ENCODE results near the gene TGFBR3.
A peak's percentile ranks its signal among the peaks of the same experiment; 100 is the strongest.

TGFBR3 gene

DNA sequence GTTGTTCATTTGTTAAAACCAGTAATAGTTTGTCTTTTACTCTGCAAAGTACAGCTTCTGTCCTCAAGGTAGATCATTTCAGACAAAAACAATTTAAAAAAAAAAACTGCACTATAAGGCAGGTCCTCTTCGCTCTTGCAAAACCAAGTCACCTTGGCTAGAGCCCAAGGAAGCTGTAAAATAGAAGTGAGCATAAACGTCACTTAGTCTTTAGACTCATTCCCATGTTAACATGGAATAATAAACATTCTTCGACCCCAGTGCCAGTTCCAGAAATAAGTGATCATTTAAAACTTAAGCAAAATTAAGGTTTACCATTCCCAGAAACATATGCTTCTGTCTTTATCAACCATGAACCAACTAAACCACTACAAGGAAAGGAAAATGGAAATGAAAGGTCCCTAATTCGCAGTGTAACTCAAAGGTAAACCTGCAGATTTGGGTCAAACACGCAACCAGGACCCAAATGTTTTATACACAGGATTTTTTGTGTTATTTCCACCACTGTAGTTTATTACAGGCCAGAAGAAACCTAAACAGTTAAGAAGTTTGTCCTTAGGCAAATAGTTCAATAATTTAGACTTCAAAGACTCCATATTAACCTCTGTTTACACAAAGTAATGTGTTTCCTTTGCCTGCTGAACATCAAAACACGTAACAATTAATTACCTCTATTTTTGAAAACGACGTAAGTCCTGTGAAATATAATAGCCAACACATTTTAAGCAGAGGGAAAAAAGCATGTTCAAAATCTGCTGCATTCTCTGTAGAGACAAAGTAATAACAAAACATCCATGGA, 54.6 kb downstream of the TGFBR3 start (continued):
- TF ChIP-seq OSR2 (tag by site-specific recombination; IDR thresholded peaks at IDR 0.05) (peak; percentile 22; the same call in 1 of the 2 replicates), ZNF202 (tag by site-specific recombination; IDR thresholded peaks at IDR 0.05; ENCODE audit: borderline replicate concordance) (no peak), ZBTB8A (tag by site-specific recombination; IDR thresholded peaks at IDR 0.05) (no peak), ZNF76 (tag by site-specific recombination; IDR thresholded peaks at IDR 0.05; ENCODE audit: borderline replicate concordance, low read depth) (no peak), KLF7 (tag by site-specific recombination; IDR thresholded peaks at IDR 0.05; ENCODE audit: borderline replicate concordance) (no peak), ZNF266 (tag by site-specific recombination; IDR thresholded peaks at IDR 0.05; ENCODE audit: low read depth) (no peak), ZNF404 (tag by site-specific recombination; IDR thresholded peaks at IDR 0.05) (no peak), ZNF837 (tag by site-specific recombination; IDR thresholded peaks at IDR 0.05) (no peak), ZNF248 (tag by site-specific recombination; IDR thresholded peaks at IDR 0.05) (no peak), SCRT2 (tag by site-specific recombination; IDR thresholded peaks at IDR 0.05) (no peak), ZNF664 (tag by site-specific recombination; IDR thresholded peaks at IDR 0.05) (peak; percentile 97), GLIS1 (tag by site-specific recombination; IDR thresholded peaks at IDR 0.05) (no peak), ZNF701 (tag by site-specific recombination; IDR thresholded peaks at IDR 0.05) (no peak), ZSCAN23 (tag by site-specific recombination; IDR thresholded peaks at IDR 0.05) (no peak), ZBTB7A (tag by site-specific recombination; IDR thresholded peaks at IDR 0.05; ENCODE audit: low read depth) (no peak), ZNF211 (tag by site-specific recombination; IDR thresholded peaks at IDR 0.05; ENCODE audit: low read depth) (no peak), ZNF366 (tag by site-specific recombination; conservative IDR thresholded peaks at IDR 0.05) (peak; percentile 52; the same call in 1 of the 2 replicates), SCRT1 (tag by site-specific recombination; IDR thresholded peaks at IDR 0.05; ENCODE audit: borderline replicate concordance) (no peak), ZNF423 (tag by site-specific recombination; IDR thresholded peaks at IDR 0.05) (no peak), ZNF10 (tag by site-specific recombination; IDR thresholded peaks at IDR 0.05) (peak; percentile 86), ZEB2 (tag by site-specific recombination; IDR thresholded peaks at IDR 0.05) (no peak), ZXDB (tag by site-specific recombination; IDR thresholded peaks at IDR 0.05) (peak; percentile 52; the same call in 1 of the 2 replicates), ZNF37A (tag by site-specific recombination; IDR thresholded peaks at IDR 0.05) (no peak)
- TF ChIP-seq, protein P1, sequence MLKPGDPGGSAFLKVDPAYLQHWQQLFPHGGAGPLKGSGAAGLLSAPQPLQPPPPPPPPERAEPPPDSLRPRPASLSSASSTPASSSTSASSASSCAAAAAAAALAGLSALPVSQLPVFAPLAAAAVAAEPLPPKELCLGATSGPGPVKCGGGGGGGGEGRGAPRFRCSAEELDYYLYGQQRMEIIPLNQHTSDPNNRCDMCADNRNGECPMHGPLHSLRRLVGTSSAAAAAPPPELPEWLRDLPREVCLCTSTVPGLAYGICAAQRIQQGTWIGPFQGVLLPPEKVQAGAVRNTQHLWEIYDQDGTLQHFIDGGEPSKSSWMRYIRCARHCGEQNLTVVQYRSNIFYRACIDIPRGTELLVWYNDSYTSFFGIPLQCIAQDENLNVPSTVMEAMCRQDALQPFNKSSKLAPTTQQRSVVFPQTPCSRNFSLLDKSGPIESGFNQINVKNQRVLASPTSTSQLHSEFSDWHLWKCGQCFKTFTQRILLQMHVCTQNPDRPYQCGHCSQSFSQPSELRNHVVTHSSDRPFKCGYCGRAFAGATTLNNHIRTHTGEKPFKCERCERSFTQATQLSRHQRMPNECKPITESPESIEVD (tag by site-specific recombination; IDR thresholded peaks at IDR 0.05): peak; percentile 76
- TF ChIP-seq, protein P2, sequence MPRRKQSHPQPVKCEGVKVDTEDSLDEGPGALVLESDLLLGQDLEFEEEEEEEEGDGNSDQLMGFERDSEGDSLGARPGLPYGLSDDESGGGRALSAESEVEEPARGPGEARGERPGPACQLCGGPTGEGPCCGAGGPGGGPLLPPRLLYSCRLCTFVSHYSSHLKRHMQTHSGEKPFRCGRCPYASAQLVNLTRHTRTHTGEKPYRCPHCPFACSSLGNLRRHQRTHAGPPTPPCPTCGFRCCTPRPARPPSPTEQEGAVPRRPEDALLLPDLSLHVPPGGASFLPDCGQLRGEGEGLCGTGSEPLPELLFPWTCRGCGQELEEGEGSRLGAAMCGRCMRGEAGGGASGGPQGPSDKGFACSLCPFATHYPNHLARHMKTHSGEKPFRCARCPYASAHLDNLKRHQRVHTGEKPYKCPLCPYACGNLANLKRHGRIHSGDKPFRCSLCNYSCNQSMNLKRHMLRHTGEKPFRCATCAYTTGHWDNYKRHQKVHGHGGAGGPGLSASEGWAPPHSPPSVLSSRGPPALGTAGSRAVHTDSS (tag by site-specific recombination; IDR thresholded peaks at IDR 0.05): no peak
- TF ChIP-seq, protein P3, sequence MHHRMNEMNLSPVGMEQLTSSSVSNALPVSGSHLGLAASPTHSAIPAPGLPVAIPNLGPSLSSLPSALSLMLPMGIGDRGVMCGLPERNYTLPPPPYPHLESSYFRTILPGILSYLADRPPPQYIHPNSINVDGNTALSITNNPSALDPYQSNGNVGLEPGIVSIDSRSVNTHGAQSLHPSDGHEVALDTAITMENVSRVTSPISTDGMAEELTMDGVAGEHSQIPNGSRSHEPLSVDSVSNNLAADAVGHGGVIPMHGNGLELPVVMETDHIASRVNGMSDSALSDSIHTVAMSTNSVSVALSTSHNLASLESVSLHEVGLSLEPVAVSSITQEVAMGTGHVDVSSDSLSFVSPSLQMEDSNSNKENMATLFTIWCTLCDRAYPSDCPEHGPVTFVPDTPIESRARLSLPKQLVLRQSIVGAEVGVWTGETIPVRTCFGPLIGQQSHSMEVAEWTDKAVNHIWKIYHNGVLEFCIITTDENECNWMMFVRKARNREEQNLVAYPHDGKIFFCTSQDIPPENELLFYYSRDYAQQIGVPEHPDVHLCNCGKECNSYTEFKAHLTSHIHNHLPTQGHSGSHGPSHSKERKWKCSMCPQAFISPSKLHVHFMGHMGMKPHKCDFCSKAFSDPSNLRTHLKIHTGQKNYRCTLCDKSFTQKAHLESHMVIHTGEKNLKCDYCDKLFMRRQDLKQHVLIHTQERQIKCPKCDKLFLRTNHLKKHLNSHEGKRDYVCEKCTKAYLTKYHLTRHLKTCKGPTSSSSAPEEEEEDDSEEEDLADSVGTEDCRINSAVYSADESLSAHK (tag by site-specific recombination; IDR thresholded peaks at IDR 0.05): no peak
- TF ChIP-seq, protein P4, sequence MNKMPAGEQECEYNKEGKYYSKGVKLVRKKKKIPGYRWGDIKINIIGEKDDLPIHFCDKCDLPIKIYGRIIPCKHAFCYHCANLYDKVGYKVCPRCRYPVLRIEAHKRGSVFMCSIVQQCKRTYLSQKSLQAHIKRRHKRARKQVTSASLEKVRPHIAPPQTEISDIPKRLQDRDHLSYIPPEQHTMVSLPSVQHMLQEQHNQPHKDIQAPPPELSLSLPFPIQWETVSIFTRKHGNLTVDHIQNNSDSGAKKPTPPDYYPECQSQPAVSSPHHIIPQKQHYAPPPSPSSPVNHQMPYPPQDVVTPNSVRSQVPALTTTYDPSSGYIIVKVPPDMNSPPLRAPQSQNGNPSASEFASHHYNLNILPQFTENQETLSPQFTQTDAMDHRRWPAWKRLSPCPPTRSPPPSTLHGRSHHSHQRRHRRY (tag by site-specific recombination; IDR thresholded peaks at IDR 0.05): no peak
- TF ChIP-seq, protein P5, sequence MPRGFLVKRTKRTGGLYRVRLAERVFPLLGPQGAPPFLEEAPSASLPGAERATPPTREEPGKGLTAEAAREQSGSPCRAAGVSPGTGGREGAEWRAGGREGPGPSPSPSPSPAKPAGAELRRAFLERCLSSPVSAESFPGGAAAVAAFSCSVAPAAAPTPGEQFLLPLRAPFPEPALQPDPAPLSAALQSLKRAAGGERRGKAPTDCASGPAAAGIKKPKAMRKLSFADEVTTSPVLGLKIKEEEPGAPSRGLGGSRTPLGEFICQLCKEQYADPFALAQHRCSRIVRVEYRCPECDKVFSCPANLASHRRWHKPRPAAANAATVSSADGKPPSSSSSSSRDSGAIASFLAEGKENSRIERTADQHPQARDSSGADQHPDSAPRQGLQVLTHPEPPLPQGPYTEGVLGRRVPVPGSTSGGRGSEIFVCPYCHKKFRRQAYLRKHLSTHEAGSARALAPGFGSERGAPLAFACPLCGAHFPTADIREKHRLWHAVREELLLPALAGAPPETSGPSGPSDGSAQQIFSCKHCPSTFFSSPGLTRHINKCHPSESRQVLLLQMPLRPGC (tag by site-specific recombination; IDR thresholded peaks at IDR 0.05): 0 out of 2 replicates have a peak, but pooled peaks have one; percentile 32
- TF ChIP-seq, protein P6, sequence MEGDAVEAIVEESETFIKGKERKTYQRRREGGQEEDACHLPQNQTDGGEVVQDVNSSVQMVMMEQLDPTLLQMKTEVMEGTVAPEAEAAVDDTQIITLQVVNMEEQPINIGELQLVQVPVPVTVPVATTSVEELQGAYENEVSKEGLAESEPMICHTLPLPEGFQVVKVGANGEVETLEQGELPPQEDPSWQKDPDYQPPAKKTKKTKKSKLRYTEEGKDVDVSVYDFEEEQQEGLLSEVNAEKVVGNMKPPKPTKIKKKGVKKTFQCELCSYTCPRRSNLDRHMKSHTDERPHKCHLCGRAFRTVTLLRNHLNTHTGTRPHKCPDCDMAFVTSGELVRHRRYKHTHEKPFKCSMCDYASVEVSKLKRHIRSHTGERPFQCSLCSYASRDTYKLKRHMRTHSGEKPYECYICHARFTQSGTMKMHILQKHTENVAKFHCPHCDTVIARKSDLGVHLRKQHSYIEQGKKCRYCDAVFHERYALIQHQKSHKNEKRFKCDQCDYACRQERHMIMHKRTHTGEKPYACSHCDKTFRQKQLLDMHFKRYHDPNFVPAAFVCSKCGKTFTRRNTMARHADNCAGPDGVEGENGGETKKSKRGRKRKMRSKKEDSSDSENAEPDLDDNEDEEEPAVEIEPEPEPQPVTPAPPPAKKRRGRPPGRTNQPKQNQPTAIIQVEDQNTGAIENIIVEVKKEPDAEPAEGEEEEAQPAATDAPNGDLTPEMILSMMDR (tag by site-specific recombination; IDR thresholded peaks at IDR 0.05): no peak
